HG03521 (cell line): Measurements from ENCODE around the gene ZNF282.

Experiments
- ATAC-seq: cut with Tn5 transposase; IDR thresholded peaks from one replicate; pipeline ENCODE4 v1.9.1; 2021; ENCODE audit warnings: mild to moderate bottlenecking, moderate library complexity; ENCODE audit not compliant: unreplicated experiment

Gene ZNF282

GRCh38 chr7:149195180-149196150, at the start of gene ZNF282:
ZNF282 (plus strand) TSS chr7:149195546; CDS start chr7:149195590, 44 bp downstream.
- ATAC-seq = peak; percentile 89

GRCh38 chr7:149147072-149147751, 48.1 kb upstream of the ZNF282 start, which contains the start of gene ZNF398:
ZNF398 (plus strand) TSS chr7:149147453; CDS start chr7:149147743, 290 bp downstream.
- peak; percentile 68 for ATAC-seq

- ATAC-seq = peak; percentile 36
These were observed 47.3 kb upstream of the ZNF282 start for GRCh38 chr7:149147752-149148653.

GRCh38 chr7:149150981-149151380, 44.4 kb upstream of the ZNF282 start:
- no peak for ATAC-seq

- ATAC-seq = no peak
These were observed 42.0 kb upstream of the ZNF282 start for GRCh38 chr7:149153346-149153745.

- ATAC-seq = no peak
These were observed 41.3 kb upstream of the ZNF282 start for GRCh38 chr7:149154056-149154455.

- ATAC-seq = no peak
These were observed 38.4 kb upstream of the ZNF282 start for GRCh38 chr7:149156898-149157297.

GRCh38 chr7:149161241-149161848, 34.0 kb upstream of the ZNF282 start:
- no peak for ATAC-seq

- ATAC-seq = no peak
These were observed 29.2 kb upstream of the ZNF282 start for GRCh38 chr7:149166142-149166541.

- ATAC-seq = no peak
These were observed 28.6 kb upstream of the ZNF282 start for GRCh38 chr7:149166630-149167352.

- ATAC-seq = no peak
These were observed 23.3 kb upstream of the ZNF282 start for GRCh38 chr7:149171892-149172533.

- no peak for ATAC-seq
These were observed 22.8 kb upstream of the ZNF282 start for GRCh38 chr7:149172534-149172920.

GRCh38 chr7:149175150-149175549, 20.2 kb upstream of the ZNF282 start:
- no peak for ATAC-seq

- no peak for ATAC-seq
These were observed 16.1 kb upstream of the ZNF282 start for GRCh38 chr7:149179241-149179640.

- no peak for ATAC-seq
These were observed 14.5 kb upstream of the ZNF282 start for GRCh38 chr7:149180722-149181449.

- no peak for ATAC-seq
These were observed 13.9 kb upstream of the ZNF282 start for GRCh38 chr7:149181450-149181790.

- no peak for ATAC-seq
These were observed 11.1 kb upstream of the ZNF282 start for GRCh38 chr7:149184274-149184673.

- ATAC-seq = no peak
These were observed 7.1 kb upstream of the ZNF282 start for GRCh38 chr7:149188213-149188612.
